GM21825 (cell line): ENCODE measurements around the gene PDE4B.
A peak's percentile ranks its signal among the peaks of the same experiment; 100 is the strongest.

Experiments used
- ATAC-seq: cut with Tn5 transposase; IDR thresholded peaks from one replicate; pipeline ENCODE4 v1.9.1; 2021; ENCODE audit warnings: mild to moderate bottlenecking, moderate library complexity; ENCODE audit not compliant: unreplicated experiment

The PDE4B gene

DNA sequence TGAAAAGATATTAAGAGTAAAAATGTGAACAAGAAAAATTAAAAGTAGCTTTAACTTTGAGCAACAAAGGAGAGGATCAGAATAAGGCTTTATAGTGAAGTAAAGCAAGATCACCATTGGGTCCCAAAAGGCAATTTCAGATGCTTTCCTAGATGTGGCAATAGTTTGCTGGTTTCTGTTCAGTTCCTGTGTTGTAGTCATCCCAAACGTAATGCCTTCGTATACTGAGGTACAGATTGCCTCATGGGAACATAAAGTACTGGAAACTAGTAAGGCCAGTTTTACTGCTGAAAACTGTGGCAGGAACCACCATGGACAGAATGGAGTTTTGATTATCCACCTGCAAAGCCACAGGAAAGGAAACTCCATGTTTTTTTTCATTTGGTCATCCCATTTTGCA is 457.8 kb downstream of the PDE4B start:
- ATAC-seq, result no peak

DNA sequence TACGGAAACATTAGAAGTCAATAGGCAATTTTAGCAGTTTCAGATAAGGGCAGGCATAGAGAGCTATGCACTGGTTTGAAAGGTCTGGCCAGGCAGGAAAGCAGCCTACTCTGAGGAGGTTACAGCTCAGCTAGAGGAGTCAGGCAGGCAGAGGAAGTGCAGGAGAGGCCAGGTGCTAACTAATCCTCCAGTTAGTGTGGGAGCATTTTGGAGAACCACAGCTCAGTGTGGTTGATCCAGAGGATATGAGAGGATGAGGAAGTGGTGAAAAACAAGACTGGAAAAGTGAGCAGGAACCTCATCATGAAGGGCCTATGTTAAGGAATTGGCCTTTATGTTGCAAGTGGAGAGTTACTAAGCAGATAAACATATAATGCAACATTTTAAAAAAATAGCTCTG is 458.9 kb downstream of the PDE4B start:
- no peak for ATAC-seq

DNA sequence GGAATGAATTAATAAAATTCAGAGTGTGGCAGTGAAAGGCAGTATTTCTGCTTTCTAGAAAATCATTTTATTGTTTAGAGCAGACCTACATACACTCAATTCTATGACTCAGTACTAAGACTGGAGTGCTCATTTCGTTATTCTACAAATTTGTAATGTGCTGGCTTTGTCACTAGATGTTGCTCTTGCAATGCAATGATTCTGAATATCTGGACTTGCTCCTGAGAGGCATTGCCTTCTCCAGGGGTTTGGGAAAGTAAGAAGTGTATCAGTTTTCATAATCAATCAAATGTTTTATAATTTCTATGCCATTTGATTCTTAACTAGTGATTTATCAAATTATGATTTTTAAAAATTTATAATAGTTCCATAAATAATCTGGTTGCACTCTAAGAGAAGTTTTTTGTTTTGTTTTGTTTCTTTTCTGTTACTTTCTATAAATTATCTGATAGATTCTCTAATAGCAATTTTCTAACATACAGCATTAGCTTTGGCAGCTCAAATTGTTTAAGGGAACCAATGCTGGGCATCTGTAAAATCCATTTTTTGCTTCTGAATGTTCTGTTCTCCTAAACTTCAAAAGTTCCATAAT is 460.7 kb downstream of the PDE4B start:
- ATAC-seq, result peak; percentile 79

GRCh38 chr1:66254785-66255184 is 462.1 kb downstream of the PDE4B start:
- ATAC-seq, result no peak

DNA sequence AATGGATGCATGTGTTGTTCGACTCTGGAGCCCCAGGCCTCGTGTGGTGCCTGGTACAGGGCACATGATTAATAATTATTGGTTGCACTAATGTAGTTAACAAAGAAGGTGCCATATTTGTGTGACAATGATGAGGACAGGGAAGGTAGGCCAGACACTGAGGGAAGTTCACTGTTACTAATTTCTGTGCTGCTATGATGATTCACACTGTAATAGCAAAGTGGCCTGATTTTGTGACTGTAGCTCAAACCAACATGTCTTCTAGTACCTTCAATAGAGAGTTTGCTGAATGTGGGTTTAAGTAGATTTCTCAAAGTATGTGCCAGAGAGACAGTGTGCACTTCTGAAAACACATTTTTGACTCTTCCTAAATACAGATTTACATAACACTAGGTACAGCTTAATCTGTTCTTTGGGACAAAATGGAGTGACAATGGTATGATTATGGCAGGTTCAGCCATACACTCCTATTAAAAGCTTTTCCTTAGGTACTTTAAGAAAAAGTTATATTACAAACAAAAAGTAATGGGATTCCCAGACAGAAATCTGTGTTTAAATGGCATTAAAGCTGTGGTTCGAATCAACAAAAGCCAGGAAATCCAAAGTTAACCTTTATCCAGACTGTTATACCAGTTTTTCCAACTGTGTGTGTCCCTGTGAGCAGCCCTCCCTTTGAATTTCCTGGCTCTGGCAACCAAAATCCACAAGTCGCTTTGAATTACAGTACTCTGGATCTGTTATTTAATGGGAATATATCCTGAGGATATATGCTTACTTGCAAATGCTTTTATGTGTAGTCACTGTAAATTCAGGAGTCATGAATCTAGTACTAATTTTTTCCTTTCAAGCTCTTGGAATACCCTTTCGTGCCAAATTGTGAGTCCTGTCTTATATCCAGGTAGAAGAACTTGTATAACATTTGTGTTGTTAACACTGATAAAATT is 464.2 kb downstream of the PDE4B start:
- no peak for ATAC-seq

GRCh38 chr1:66258404-66259105 is 465.9 kb downstream of the PDE4B start:
- ATAC-seq, result no peak

DNA sequence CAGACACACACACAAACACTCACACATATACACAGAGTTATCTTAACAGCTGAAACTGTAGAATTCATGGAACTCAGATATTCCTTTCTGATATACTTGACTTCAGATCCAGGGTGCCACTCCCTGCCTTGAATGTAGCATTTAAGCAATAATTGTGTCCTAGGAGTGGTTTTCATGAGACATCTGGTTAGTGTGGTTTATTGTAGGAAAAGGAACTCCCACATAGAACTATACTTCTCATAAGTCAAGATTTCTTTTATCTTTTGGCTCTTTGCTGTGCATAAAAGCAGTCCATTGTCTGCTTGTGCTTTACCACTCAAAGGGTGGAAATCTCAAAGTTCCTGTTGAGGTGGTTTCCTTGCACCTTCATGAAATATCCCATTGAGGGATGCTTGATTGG is 468.7 kb downstream of the PDE4B start:
- ATAC-seq, result no peak

- no peak for ATAC-seq
These were observed 469.7 kb downstream of the PDE4B start for GRCh38 chr1:66262208-66262963.

GRCh38 chr1:66265268-66265667 is 472.6 kb downstream of the PDE4B start:
- ATAC-seq, result no peak

DNA sequence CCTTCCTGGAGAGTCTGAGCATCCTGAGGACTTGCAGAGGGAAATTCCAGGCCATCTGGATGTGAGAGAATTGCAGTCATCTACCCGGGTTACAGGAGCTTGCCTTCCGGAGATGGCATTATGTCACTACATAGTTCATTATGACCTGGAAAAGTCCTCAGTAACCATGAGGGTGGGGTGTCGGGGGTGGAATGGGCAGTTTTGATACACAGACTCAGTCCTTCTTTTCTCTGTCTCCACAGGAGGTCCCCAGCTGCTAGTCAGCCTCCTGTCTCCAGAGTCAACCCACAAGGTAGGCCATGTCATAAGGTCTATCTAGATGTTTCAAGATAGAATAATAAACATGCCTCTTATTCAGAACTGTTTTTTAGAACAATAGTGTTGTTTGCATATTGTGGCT is 473.1 kb downstream of the PDE4B start:
- ATAC-seq, result no peak

DNA sequence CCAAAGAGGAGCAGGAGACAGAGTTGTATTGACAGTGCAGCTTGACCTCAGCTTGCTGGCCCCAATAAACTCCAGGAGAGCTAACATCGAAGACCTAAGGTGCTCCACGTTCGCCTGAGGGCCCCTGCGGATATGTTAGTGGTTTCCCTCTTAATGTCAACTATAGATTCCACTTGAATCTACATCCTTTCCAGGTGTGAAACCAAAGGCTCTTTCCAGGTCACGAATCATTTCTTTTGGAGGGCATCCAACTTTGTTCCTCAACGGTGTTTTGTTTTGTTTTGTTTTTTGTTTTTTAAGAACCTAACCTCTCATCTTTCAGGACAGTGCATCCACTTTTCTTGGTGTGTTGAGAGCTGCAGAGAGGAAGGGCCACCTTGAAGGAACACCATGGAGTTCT is 473.7 kb downstream of the PDE4B start:
- ATAC-seq, result no peak

GRCh38 chr1:66266756-66267155 is 474.1 kb downstream of the PDE4B start:
- ATAC-seq, result no peak

GRCh38 chr1:66267201-66267940 is 474.7 kb downstream of the PDE4B start:
- no peak for ATAC-seq

- ATAC-seq, result no peak
These were observed 476.5 kb downstream of the PDE4B start for GRCh38 chr1:66269222-66269621.

- ATAC-seq, result no peak
These were observed 477.6 kb downstream of the PDE4B start for GRCh38 chr1:66270119-66270812.

GRCh38 chr1:66271216-66271903 is 478.7 kb downstream of the PDE4B start:
- ATAC-seq, result no peak

DNA sequence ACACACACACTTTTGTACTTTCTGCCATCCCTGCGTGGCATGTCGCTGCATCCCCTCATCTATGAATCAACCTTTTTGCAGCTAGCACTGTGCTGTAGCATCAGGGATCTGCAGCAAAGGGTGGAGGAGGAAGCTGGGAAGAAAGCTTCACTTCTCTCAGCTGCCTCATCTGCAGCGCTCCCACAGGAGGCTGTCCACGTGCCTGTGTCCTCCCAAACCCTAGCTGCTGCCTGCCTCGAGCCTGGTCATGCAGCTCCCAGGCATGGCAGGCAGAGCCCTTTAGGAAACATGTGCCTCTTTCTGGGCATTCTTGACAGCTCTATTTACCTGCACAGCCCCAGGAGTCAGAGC is 479.2 kb downstream of the PDE4B start:
- no peak for ATAC-seq

DNA sequence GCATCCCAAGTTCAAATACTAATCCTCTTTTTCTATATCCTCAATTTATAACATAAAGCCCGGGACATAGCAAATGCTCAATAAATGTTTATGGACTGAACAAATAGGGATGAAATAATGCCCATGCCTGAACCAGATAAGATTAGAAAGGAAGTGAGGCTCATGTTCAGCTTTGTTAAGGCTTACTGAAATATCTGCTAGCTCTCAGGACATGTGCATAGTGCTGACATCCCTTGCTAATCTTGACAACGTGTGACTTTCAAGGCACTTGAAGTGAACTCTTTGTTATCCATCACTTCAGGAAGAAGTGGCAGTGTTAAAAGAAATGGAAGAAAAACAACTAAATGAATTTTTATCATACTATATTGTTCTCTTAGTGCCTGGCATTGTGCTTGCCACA is 481.0 kb downstream of the PDE4B start:
- no peak for ATAC-seq

DNA sequence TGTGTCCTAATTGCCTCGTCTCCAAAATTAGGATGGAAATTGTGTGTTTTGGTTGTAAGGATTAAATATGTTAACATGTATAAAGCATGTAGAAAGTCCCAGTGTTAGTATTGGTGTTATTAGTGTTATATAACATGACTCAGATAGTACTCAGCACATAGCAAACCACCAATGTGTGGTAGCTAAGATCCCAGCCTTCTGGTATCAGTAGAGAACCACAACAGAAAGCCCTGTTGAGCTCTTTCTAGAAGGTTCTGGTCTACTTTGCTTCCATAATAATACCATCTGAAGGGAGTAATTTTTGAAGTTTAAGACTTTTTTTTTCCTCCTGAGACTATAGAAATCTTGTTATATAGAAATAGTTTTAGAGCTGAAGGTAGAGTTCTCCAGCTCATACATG is 481.9 kb downstream of the PDE4B start:
- peak; percentile 38 for ATAC-seq
